HG02610 (cell line): ENCODE data around the gene HEATR1.
"Not testable (repeated sequence)": the region's sequence is repeated elsewhere in the genome, so short reads cannot be mapped to it uniquely, and the experiment has no call there.

ENCODE experiments used
- ATAC-seq: cut with Tn5 transposase; IDR thresholded peaks from one replicate; pipeline ENCODE4 v1.9.1; 2021; ENCODE audit warnings: mild to moderate bottlenecking, moderate library complexity; ENCODE audit not compliant: unreplicated experiment

The HEATR1 gene

GRCh38 chr1:236589531-236589930 is 14.8 kb downstream of the HEATR1 start:
- no peak for ATAC-seq

- ATAC-seq = no peak
Observed at GRCh38 chr1:236581528-236581927, 22.8 kb downstream of the HEATR1 start.

GRCh38 chr1:236580404-236580803 is 23.9 kb downstream of the HEATR1 start:
- not testable (repeated sequence) for ATAC-seq

GRCh38 chr1:236578661-236579060 is 25.7 kb downstream of the HEATR1 start:
- ATAC-seq = no peak

GRCh38 chr1:236577041-236577440 is 27.3 kb downstream of the HEATR1 start:
- ATAC-seq = not testable (repeated sequence)

- ATAC-seq = no peak
Observed at GRCh38 chr1:236576004-236576403, 28.3 kb downstream of the HEATR1 start.

- no peak for ATAC-seq
Observed at GRCh38 chr1:236575523-236575922, 28.8 kb downstream of the HEATR1 start.

- no peak for ATAC-seq
Observed at GRCh38 chr1:236568285-236568894, 35.9 kb downstream of the HEATR1 start.

- no peak for ATAC-seq
Observed at GRCh38 chr1:236565530-236565929, 38.8 kb downstream of the HEATR1 start.

GRCh38 chr1:236561976-236562375 is 42.3 kb downstream of the HEATR1 start:
- no peak for ATAC-seq

GRCh38 chr1:236560213-236560771 is 44.0 kb downstream of the HEATR1 start:
- ATAC-seq = no peak

- no peak for ATAC-seq
Observed at GRCh38 chr1:236558846-236559245, 45.5 kb downstream of the HEATR1 start.

GRCh38 chr1:236558081-236558480 is 46.2 kb downstream of the HEATR1 start:
- ATAC-seq = no peak

- no peak for ATAC-seq
Observed at GRCh38 chr1:236556606-236557005, 47.7 kb downstream of the HEATR1 start.

- no peak for ATAC-seq
Observed at GRCh38 chr1:236553370-236553769, 50.9 kb downstream of the HEATR1 start.

GRCh38 chr1:236552901-236553300 is 51.4 kb downstream of the HEATR1 start:
- no peak for ATAC-seq

- no peak for ATAC-seq
Observed at GRCh38 chr1:236552096-236552495, 52.2 kb downstream of the HEATR1 start.

- no peak for ATAC-seq
Observed at GRCh38 chr1:236550961-236551851, 53.1 kb downstream of the HEATR1 start.

- ATAC-seq = no peak
Observed at GRCh38 chr1:236548452-236548851, 55.9 kb downstream of the HEATR1 start.

- ATAC-seq = no peak
Observed at GRCh38 chr1:236545621-236546169, 58.6 kb downstream of the HEATR1 start.

- ATAC-seq = no peak
Observed at GRCh38 chr1:236543065-236543669, 61.1 kb downstream of the HEATR1 start.
